CD14-positive monocyte (primary cell): ENCODE data around the gene UBE2L3. TPM values are rescaled to one million over a fixed set of nuclear protein-coding genes. Genes with fewer than 3 reads are reported as not detected.

ENCODE experiments used
- DNase-seq, 3 donors: peaks; one replicate each; pipeline ENCODE4 v3.0.0-alpha.2; 2011 to 2022
- H2AFZ ChIP-seq: 2 replicates; pipeline ENCODE4 v1.6.0; 2012; ENCODE audit warnings: mild to moderate bottlenecking, low read depth, low read length, inconsistent platforms; ENCODE audit not compliant: insufficient read depth, poor library complexity, severe bottlenecking
- H3K27ac ChIP-seq, 2 donors: 1 replicate in 1 of 2; 2 replicates in 1 of 2; pipeline ENCODE4 v1.5.1; 2012 to 2013; ENCODE audit warnings: low read length in 2 of 2, control low read depth in 1 of 2, inconsistent platforms in 1 of 2, low read depth in 1 of 2, mild to moderate bottlenecking in 1 of 2
- H3K27me3 ChIP-seq, 2 donors: one replicate each; pipeline versions ENCODE4 v1.6.0 to v1.6.1; 2011 to 2013; ENCODE audit warnings: low read length in 2 of 2; ENCODE audit not compliant: control insufficient read depth in 2 of 2, insufficient read depth in 2 of 2
- H3K36me3 ChIP-seq, 2 donors: replicated peaks in 1 of 2; 1 replicate in 1 of 2; 2 replicates in 1 of 2; pipeline versions ENCODE4 v1.5.1 to v1.6.1; 2012 to 2013; ENCODE audit warnings: low read length in 2 of 2, control low read depth in 1 of 2, inconsistent platforms in 1 of 2, mild to moderate bottlenecking in 1 of 2; ENCODE audit not compliant: insufficient read depth in 2 of 2, control insufficient read depth in 1 of 2
- H3K4me1 ChIP-seq, 2 donors: 1 replicate in 1 of 2; 2 replicates in 1 of 2; pipeline versions ENCODE4 v1.5.1 to v1.6.1; 2012 to 2013; ENCODE audit warnings: low read length in 2 of 2, control low read depth in 1 of 2, inconsistent platforms in 1 of 2, mild to moderate bottlenecking in 1 of 2, moderate library complexity in 1 of 2; ENCODE audit not compliant: insufficient read depth in 2 of 2, control insufficient read depth in 1 of 2
- H3K4me2 ChIP-seq: replicated peaks from 2 replicates; pipeline ENCODE3; 2012; ENCODE audit warnings: low read length, moderate library complexity, mild to moderate bottlenecking; ENCODE audit not compliant: poor library complexity, severe bottlenecking; ENCODE audit errors: extremely low read depth
- H3K4me3 ChIP-seq, 3 experiments: fragments of 200-600 bp in 1 of 3; sonication (generic) in 1 of 3; replicated peaks in 1 of 3; 1 replicate in 2 of 3; 2 replicates in 1 of 3; pipeline ENCODE4 v1.5.1; 2011 to 2013; ENCODE audit warnings: low read length in 3 of 3, mild to moderate bottlenecking in 3 of 3, control low read depth in 2 of 3, low read depth in 2 of 3, inconsistent platforms in 1 of 3, moderate library complexity in 1 of 3
- H3K79me2 ChIP-seq: 2 replicates; pipeline ENCODE4 v1.6.0; 2012; ENCODE audit warnings: mild to moderate bottlenecking, control low read depth, inconsistent platforms, low read length, moderate library complexity; ENCODE audit not compliant: insufficient read depth
- H3K9ac ChIP-seq: 2 replicates; pipeline ENCODE4 v1.6.0; 2017; ENCODE audit warnings: low read length, mild to moderate bottlenecking; ENCODE audit not compliant: insufficient read depth, poor library complexity, severe bottlenecking
- H3K9me3 ChIP-seq, 2 donors: replicated peaks in 1 of 2; 1 replicate in 1 of 2; 2 replicates in 1 of 2; pipeline versions ENCODE4 v1.5.1 to v1.6.1; 2012 to 2013; ENCODE audit warnings: low read length in 2 of 2, control low read depth in 1 of 2; ENCODE audit not compliant: control insufficient read depth in 1 of 2, insufficient read depth in 1 of 2
- H4K20me1 ChIP-seq: 2 replicates; pipeline ENCODE4 v1.6.0; 2012; ENCODE audit warnings: mild to moderate bottlenecking, low read length, control low read depth, moderate library complexity; ENCODE audit not compliant: insufficient read depth
- H3K27ac Mint-ChIP-seq, 7 donors: one replicate each; pipeline ENCODE4 v1.8.0; 2020; ENCODE audit warnings: mild to moderate bottlenecking in 7 of 7, mixed read lengths in 7 of 7, moderate library complexity in 6 of 7, inconsistent platforms in 2 of 7
- H3K27me3 Mint-ChIP-seq, 3 donors: one replicate each; pipeline ENCODE4 v1.8.0; 2021 to 2022; ENCODE audit warnings: low read depth in 3 of 3, mild to moderate bottlenecking in 3 of 3, mixed read lengths in 3 of 3, moderate library complexity in 3 of 3, inconsistent platforms in 1 of 3
- H3K36me3 Mint-ChIP-seq, 2 donors: one replicate each; pipeline ENCODE4 v1.8.0; 2020; ENCODE audit warnings: mixed read lengths in 2 of 2, inconsistent platforms in 1 of 2, mild to moderate bottlenecking in 1 of 2
- H3K4me1 Mint-ChIP-seq: one replicate; pipeline ENCODE4 v1.8.0; 2020; ENCODE audit warnings: mild to moderate bottlenecking, mixed read lengths
- H3K4me3 Mint-ChIP-seq, 2 donors: one replicate each; pipeline ENCODE4 v1.8.0; 2020; ENCODE audit warnings: mild to moderate bottlenecking in 2 of 2, mixed read lengths in 2 of 2, moderate library complexity in 1 of 2
- H3K9me3 Mint-ChIP-seq, 7 donors: one replicate each; pipeline ENCODE4 v1.8.0; 2020 to 2022; ENCODE audit warnings: mixed read lengths in 7 of 7, mild to moderate bottlenecking in 6 of 7, moderate library complexity in 6 of 7, inconsistent platforms in 2 of 7
- CTCF ChIP-seq: fragments of 200-600 bp; IDR thresholded peaks from one replicate; pipeline ENCODE4 v1.8.0; 2022; ENCODE audit warnings: antibody characterized with exemption, mild to moderate bottlenecking
- WGBS: methylation state at CpG from one replicate; pipeline ENCODE4 v1.1.5; 2013; ENCODE audit warnings: missing lambda C conversion rate; ENCODE audit not compliant: insufficient coverage; 5-methylcytosine and 5-hydroxymethylcytosine counted together
- intact Hi-C, 2 donors: fragments of 100-400 bp; cut with micrococcal nuclease; formaldehyde crosslinking; loops; one replicate each; pipeline versions ENCODE4 v1.15.0 to v1.15.1; 2023
- polyA plus RNA-seq, 3 donors: library from polyadenylated mRNA; depleted of rRNA in 1 of 3; unstranded in 2 of 3; stranded (reverse) in 1 of 3; fragments of 300-500 nt in 2 of 3; fragments of >200 nt in 1 of 3; fragmentation: Illumina TruSeq in 2 of 3; gene quantifications; 1 replicate in 2 of 3; 2 replicates in 1 of 3; pipeline ENCODE4 v1.2.3, GENCODE V29; 2012 to 2021
- small RNA-seq: library from RNA; depleted of rRNA; stranded (forward); fragments of <200 nt; gene quantifications from one replicate; pipeline ENCODE3, GENCODE V24; 2012; ENCODE audit warnings: low read depth; ENCODE audit not compliant: insufficient read length

The UBE2L3 gene
- polyA plus RNA-seq, 3 donors, result 19.6 to 88.9 (median 69.6) TPM

- H3K4me1 Mint-ChIP-seq, result peaks cover 36% of the 10 kb centered on the region
- intact Hi-C loops, result no loop called here
- no peak for TF ChIP-seq CTCF
- H3K27ac Mint-ChIP-seq, result peak overlapping the region in 5 of 7 donors; percentile 27 to 46 (median 34)
- no peak overlapping the region for H3K4me3 Mint-ChIP-seq
- DNase-seq, result no peak
- Histone ChIP-seq H3K79me2 (peaks cover 52% of the 10 kb centered on the region), H2AFZ (no peak overlapping the region), H3K36me3 (peaks cover 39 to 49% of the 10 kb centered on the region in 2 donors), H3K4me2 (no peak overlapping the region), H3K27ac (no peak overlapping the region), H3K4me1 (peaks cover 12 to 18% of the 10 kb centered on the region in 2 donors), H3K27me3 (no peaks in the 10 kb centered on the region), H3K9ac (no peak overlapping the region), H4K20me1 (peaks cover 30% of the 10 kb centered on the region), H3K9me3 (no peaks in the 10 kb centered on the region), H3K4me3 (no peak overlapping the region)
- H3K27me3 Mint-ChIP-seq, result peaks cover 0 to 2% (median 0%) of the 10 kb centered on the region in 3 donors
- 97% methylated on average over 5 of the region's 9 CpGs for WGBS
- peaks cover 0 to 2% (median 0%) of the 10 kb centered on the region in 7 donors for H3K9me3 Mint-ChIP-seq
- H3K36me3 Mint-ChIP-seq, result peaks cover 41 to 48% of the 10 kb centered on the region in 2 donors
Observed at GRCh38 chr22:21669026-21669425, 101.5 kb downstream of the UBE2L3 start.

GRCh38 chr22:21672107-21672629, 104.7 kb downstream of the UBE2L3 start:
- 20% methylated on average over 1 of the region's 6 CpGs for WGBS
- H3K79me2 ChIP-seq, result peaks cover 41% of the 10 kb centered on the region
- no peak overlapping the region for H2AFZ ChIP-seq
- H4K20me1 ChIP-seq, result peaks cover 37% of the 10 kb centered on the region
- intact Hi-C loops, result no loop called here
- no peaks in the 10 kb centered on the region for H3K27me3 ChIP-seq
- Mint-ChIP-seq H3K4me1 (peaks cover 24% of the 10 kb centered on the region), H3K27ac (peak overlapping the region in 1 of 7 donors; percentile 21), H3K27me3 (peaks cover 0 to 2% (median 0%) of the 10 kb centered on the region in 3 donors), H3K9me3 (peaks cover 0 to 3% (median 2%) of the 10 kb centered on the region in 7 donors), H3K4me3 (no peak overlapping the region), H3K36me3 (peaks cover 69 to 77% of the 10 kb centered on the region in 2 donors)
- H3K9ac ChIP-seq, result no peak overlapping the region
- H3K36me3 ChIP-seq, result peaks cover 60 to 73% of the 10 kb centered on the region in 2 donors
- H3K4me2 ChIP-seq, result no peak overlapping the region
- no peak for TF ChIP-seq CTCF
- no peaks in the 10 kb centered on the region for H3K9me3 ChIP-seq
- H3K27ac ChIP-seq, result no peak overlapping the region
- H3K4me3 ChIP-seq, result no peak overlapping the region
- H3K4me1 ChIP-seq, result peaks cover 0 to 2% of the 10 kb centered on the region in 2 donors
- DNase-seq, result no peak

Small RNA genes within 50 kb of the gene (small RNA-seq; reads per million reads assigned to genes)
- gene MIR301B, result 6.6 reads per million, percentile 62 among the genes with 10 or more reads in this experiment
- not detected for gene RF00492
- not detected for gene RN7SKP221

Other genes starting within 250 kb of the UBE2L3 start
- gene RIMBP3B, start 184.0 kb upstream of the UBE2L3 start, polyA plus RNA-seq, result under 1 TPM in 2 of 3 donors, not detected in 1; 0.09 to 0.17 TPM
- 1 to 10 TPM in 1 of 3 donors, under 1 TPM in 2; 0.34 to 3.9 (median 0.36) TPM for gene HIC2, start 150.3 kb upstream of the UBE2L3 start, polyA plus RNA-seq
- gene TMEM191C, start 100.3 kb upstream of the UBE2L3 start, polyA plus RNA-seq, result 1 to 10 TPM; 1.6 to 4.5 (median 4.0) TPM
- under 1 TPM; 0.05 to 0.11 (median 0.08) TPM for gene RIMBP3C, start 16.3 kb upstream of the UBE2L3 start, polyA plus RNA-seq
- 10 to 100 TPM; 26.5 to 32.9 (median 26.7) TPM for gene YDJC, start 62.3 kb downstream of the UBE2L3 start, polyA plus RNA-seq
- gene CCDC116, start 65.0 kb downstream of the UBE2L3 start, polyA plus RNA-seq, result under 1 TPM in 1 of 3 donors, not detected in 2; 0.21 TPM
- gene SDF2L1, start 74.6 kb downstream of the UBE2L3 start, polyA plus RNA-seq, result 10 to 100 TPM; 31.7 to 46.2 (median 44.7) TPM
- gene PPIL2, start 98.3 kb downstream of the UBE2L3 start, polyA plus RNA-seq, result 10 to 100 TPM in 2 of 3 donors, 1 to 10 TPM in 1; 8.9 to 60.9 (median 16.8) TPM
- 1 to 10 TPM; 1.0 to 2.3 (median 2.0) TPM for gene YPEL1, start 168.1 kb downstream of the UBE2L3 start, polyA plus RNA-seq